Measurements from ENCODE around the gene PIGS.

DNA sequence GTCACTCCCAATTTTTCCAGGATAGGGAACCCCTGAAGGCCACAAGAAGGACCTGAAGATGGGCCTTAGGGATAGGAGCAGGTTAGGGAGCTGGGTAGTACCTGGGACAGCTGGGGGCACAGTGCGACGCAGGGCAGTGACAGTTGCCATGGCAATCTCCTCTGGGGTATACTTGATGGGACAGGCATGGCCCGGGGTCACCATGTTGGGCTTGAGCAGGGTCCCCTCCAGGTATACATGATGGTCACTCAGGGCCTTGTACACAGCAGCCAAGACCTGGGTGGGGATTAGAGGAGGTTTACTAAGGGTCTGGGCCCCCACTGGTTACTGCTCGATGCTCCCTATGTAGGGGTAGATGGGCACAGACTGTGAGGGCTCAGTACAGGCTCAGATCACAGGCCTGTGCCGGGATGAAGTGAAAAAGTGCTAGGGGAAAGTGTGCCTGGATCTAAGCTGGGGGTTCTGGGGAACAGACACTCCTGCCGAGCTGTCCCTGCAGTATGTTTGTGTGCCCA lies 2.7 kb upstream of the PIGS start:
- TF ChIP-seq, protein P1, sequence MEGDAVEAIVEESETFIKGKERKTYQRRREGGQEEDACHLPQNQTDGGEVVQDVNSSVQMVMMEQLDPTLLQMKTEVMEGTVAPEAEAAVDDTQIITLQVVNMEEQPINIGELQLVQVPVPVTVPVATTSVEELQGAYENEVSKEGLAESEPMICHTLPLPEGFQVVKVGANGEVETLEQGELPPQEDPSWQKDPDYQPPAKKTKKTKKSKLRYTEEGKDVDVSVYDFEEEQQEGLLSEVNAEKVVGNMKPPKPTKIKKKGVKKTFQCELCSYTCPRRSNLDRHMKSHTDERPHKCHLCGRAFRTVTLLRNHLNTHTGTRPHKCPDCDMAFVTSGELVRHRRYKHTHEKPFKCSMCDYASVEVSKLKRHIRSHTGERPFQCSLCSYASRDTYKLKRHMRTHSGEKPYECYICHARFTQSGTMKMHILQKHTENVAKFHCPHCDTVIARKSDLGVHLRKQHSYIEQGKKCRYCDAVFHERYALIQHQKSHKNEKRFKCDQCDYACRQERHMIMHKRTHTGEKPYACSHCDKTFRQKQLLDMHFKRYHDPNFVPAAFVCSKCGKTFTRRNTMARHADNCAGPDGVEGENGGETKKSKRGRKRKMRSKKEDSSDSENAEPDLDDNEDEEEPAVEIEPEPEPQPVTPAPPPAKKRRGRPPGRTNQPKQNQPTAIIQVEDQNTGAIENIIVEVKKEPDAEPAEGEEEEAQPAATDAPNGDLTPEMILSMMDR (IDR thresholded peaks at IDR 0.05) = no peak
- TF ChIP-seq POLR2A (IDR thresholded peaks at IDR 0.05) = no peak

Measured in breast epithelium (tissue), 3 donors.